ENCODE results near the gene ETV4. TPM values are rescaled to one million over a fixed set of nuclear protein-coding genes. Genes with fewer than 3 reads are reported as not detected.

The ETV4 gene
- total RNA-seq, 1 donor from 2014 or later: 0.48 TPM

GRCh38 chr17:43573579-43574321 is 27.6 kb upstream of the ETV4 start:
- no peak for DNase-seq (ENCODE audit: low spot score)

- DNase-seq (ENCODE audit: low spot score): no peak
Measured at GRCh38 chr17:43572368-43572980, 26.3 kb upstream of the ETV4 start.

- DNase-seq (ENCODE audit: low spot score): no peak
Measured at GRCh38 chr17:43570518-43570928, 24.4 kb upstream of the ETV4 start.

GRCh38 chr17:43568506-43569082 is 22.5 kb upstream of the ETV4 start:
- DNase-seq (ENCODE audit: low spot score): no peak

GRCh38 chr17:43563600-43564594 is 17.8 kb upstream of the ETV4 start:
- DNase-seq (ENCODE audit: low spot score): no peak

GRCh38 chr17:43562679-43563599 is 16.8 kb upstream of the ETV4 start:
- DNase-seq (ENCODE audit: low spot score): no peak

GRCh38 chr17:43560461-43561427 is 14.6 kb upstream of the ETV4 start:
- DNase-seq (ENCODE audit: low spot score): no peak

- DNase-seq (ENCODE audit: low spot score): no peak
Measured at GRCh38 chr17:43559161-43559816, 13.1 kb upstream of the ETV4 start.

GRCh38 chr17:43558805-43559160 is 12.6 kb upstream of the ETV4 start:
- DNase-seq (ENCODE audit: low spot score): no peak

- DNase-seq (ENCODE audit: low spot score): no peak
Measured at GRCh38 chr17:43556292-43556691, 10.2 kb upstream of the ETV4 start.

- no peak for DNase-seq (ENCODE audit: low spot score)
Measured at GRCh38 chr17:43554857-43555256, 8.7 kb upstream of the ETV4 start.

GRCh38 chr17:43553573-43553972 is 7.4 kb upstream of the ETV4 start:
- no peak for DNase-seq (ENCODE audit: low spot score)

- DNase-seq (ENCODE audit: low spot score): no peak
Measured at GRCh38 chr17:43552229-43552837, 6.2 kb upstream of the ETV4 start.

- no peak for DNase-seq (ENCODE audit: low spot score)
Measured at GRCh38 chr17:43550754-43551153, 4.6 kb upstream of the ETV4 start.

- DNase-seq (ENCODE audit: low spot score): no peak
Measured at GRCh38 chr17:43549496-43549895, 3.4 kb upstream of the ETV4 start.

GRCh38 chr17:43548689-43549379 is 2.7 kb upstream of the ETV4 start:
- no peak for DNase-seq (ENCODE audit: low spot score)

GRCh38 chr17:43547659-43548256 is 1.6 kb upstream of the ETV4 start:
- DNase-seq (ENCODE audit: low spot score): no peak

Data from mesenteric fat pad (tissue), 1 donor.